MM.1S (cell line): ENCODE measurements around the gene PADI3.

Experiments used
- DNase-seq: peaks from one replicate; pipeline ENCODE4 v3.0.0-alpha.2; 2015
- H2AFZ ChIP-seq: fragments of 300-600 bp; sonication (generic); 2 replicates; pipeline ENCODE4 v1.6.0; 2016; ENCODE audit warnings: antibody characterized with exemption, low read length
- H3F3A ChIP-seq: fragments of 300-600 bp; sonication (generic); 2 replicates; pipeline ENCODE4 v1.6.1; 2016; ENCODE audit warnings: mild to moderate bottlenecking, antibody characterized with exemption, low read length, moderate library complexity, mixed read lengths; ENCODE audit not compliant: insufficient read depth
- H3K27ac ChIP-seq: fragments of 300-600 bp; sonication (generic); 2 replicates; pipeline ENCODE4 v1.5.1; 2016; ENCODE audit warnings: mild to moderate bottlenecking, low read length
- H3K27me3 ChIP-seq: fragments of 300-600 bp; sonication (generic); replicated peaks from 2 replicates; pipeline ENCODE4 v1.6.0; 2016; ENCODE audit warnings: low read length; ENCODE audit not compliant: insufficient read depth
- H3K36me3 ChIP-seq: fragments of 300-600 bp; sonication (generic); replicated peaks from 2 replicates; pipeline ENCODE4 v1.6.1; 2016; ENCODE audit warnings: mild to moderate bottlenecking, low read length, mixed read lengths; ENCODE audit not compliant: insufficient read depth
- H3K4me1 ChIP-seq: fragments of 300-600 bp; sonication (generic); 2 replicates; pipeline ENCODE4 v1.6.1; 2016; ENCODE audit warnings: low read length, mixed read lengths
- H3K4me2 ChIP-seq: fragments of 300-600 bp; sonication (generic); 2 replicates; pipeline ENCODE4 v1.6.0; 2016; ENCODE audit warnings: low read depth, low read length
- H3K4me3 ChIP-seq: fragments of 300-600 bp; sonication (generic); 2 replicates; pipeline ENCODE4 v1.5.1; 2016; ENCODE audit warnings: low read length, mixed read lengths
- H3K79me2 ChIP-seq: fragments of 300-600 bp; sonication (generic); 2 replicates; pipeline ENCODE4 v1.6.1; 2016; ENCODE audit warnings: mixed run types, low read length, mixed read lengths
- H3K9ac ChIP-seq: fragments of 300-600 bp; sonication (generic); 2 replicates; pipeline ENCODE4 v1.6.1; 2016; ENCODE audit warnings: low read length, mixed read lengths
- H3K9me2 ChIP-seq: fragments of 300-600 bp; sonication (generic); replicated peaks from 2 replicates; pipeline ENCODE4 v1.6.1; 2016; ENCODE audit warnings: mild to moderate bottlenecking, low read length, mixed read lengths; ENCODE audit not compliant: insufficient read depth
- H3K9me3 ChIP-seq: fragments of 300-600 bp; sonication (generic); replicated peaks from 2 replicates; pipeline ENCODE4 v1.6.1; 2016; ENCODE audit warnings: mild to moderate bottlenecking, low read length, mixed read lengths; ENCODE audit not compliant: insufficient read depth
- H4K20me1 ChIP-seq: fragments of 300-600 bp; sonication (generic); 2 replicates; pipeline ENCODE4 v1.6.1; 2016; ENCODE audit warnings: mild to moderate bottlenecking, low read length, moderate library complexity, mixed read lengths; ENCODE audit not compliant: insufficient read depth
- CTCF ChIP-seq: fragments of 300-600 bp; sonication (generic); IDR thresholded peaks from 2 replicates; pipeline ENCODE4 v1.5.1; 2016; ENCODE audit warnings: antibody characterized with exemption, low read length, mixed read lengths
- EZH2 ChIP-seq: fragments of 300-600 bp; sonication (generic); optimal IDR thresholded peaks from 2 replicates; pipeline ENCODE3; 2017; ENCODE audit warnings: low read depth, mild to moderate bottlenecking, antibody characterized with exemption, low read length, mixed read lengths
- EZH2phosphoT487 ChIP-seq: fragments of 300-600 bp; sonication (generic); IDR thresholded peaks from 2 replicates; pipeline ENCODE4 v1.6.1; 2018; ENCODE audit warnings: antibody characterized with exemption, low read length

The PADI3 gene

GRCh38 chr1:17228619-17229018, 20.3 kb upstream of the PADI3 start:
- Histone ChIP-seq H3K27ac (no peak overlapping the region), H3K36me3 (no peaks in the 10 kb centered on the region), H3K4me3 (no peak overlapping the region), H4K20me1 (no peaks in the 10 kb centered on the region), H2AFZ (no peak overlapping the region), H3K4me2 (no peak overlapping the region), H3K4me1 (no peaks in the 10 kb centered on the region), H3K79me2 (no peaks in the 10 kb centered on the region), H3K9me2 (no peaks in the 10 kb centered on the region), H3K9me3 (no peaks in the 10 kb centered on the region), H3K27me3 (peaks cover 87% of the 10 kb centered on the region), H3F3A (no peaks in the 10 kb centered on the region), H3K9ac (no peak overlapping the region)
- DNase-seq, result no peak
- TF ChIP-seq CTCF, result no peak
- no peak for TF ChIP-seq EZH2
- TF ChIP-seq EZH2phosphoT487, result no peak

GRCh38 chr1:17229379-17229778, 19.5 kb upstream of the PADI3 start:
- no peak for TF ChIP-seq EZH2phosphoT487
- TF ChIP-seq EZH2, result no peak
- no peak for TF ChIP-seq CTCF
- no peak overlapping the region for H3K9ac ChIP-seq
- H3K27me3 ChIP-seq, result peaks cover 87% of the 10 kb centered on the region
- no peak overlapping the region for H3K4me2 ChIP-seq
- no peak overlapping the region for H3K4me3 ChIP-seq
- H3K9me2 ChIP-seq, result no peaks in the 10 kb centered on the region
- no peaks in the 10 kb centered on the region for H3F3A ChIP-seq
- no peak overlapping the region for H3K27ac ChIP-seq
- no peak overlapping the region for H2AFZ ChIP-seq
- H3K36me3 ChIP-seq, result no peaks in the 10 kb centered on the region
- H4K20me1 ChIP-seq, result no peaks in the 10 kb centered on the region
- H3K79me2 ChIP-seq, result no peaks in the 10 kb centered on the region
- H3K4me1 ChIP-seq, result no peaks in the 10 kb centered on the region
- DNase-seq, result no peak
- no peaks in the 10 kb centered on the region for H3K9me3 ChIP-seq

- Histone ChIP-seq H3K27me3 (peaks cover 84% of the 10 kb centered on the region), H3K9ac (no peak overlapping the region), H3K4me2 (no peak overlapping the region), H3K27ac (no peak overlapping the region), H4K20me1 (no peaks in the 10 kb centered on the region), H3K79me2 (no peaks in the 10 kb centered on the region), H3K36me3 (no peaks in the 10 kb centered on the region), H3K9me2 (no peaks in the 10 kb centered on the region), H3K4me3 (no peak overlapping the region), H3K4me1 (no peaks in the 10 kb centered on the region), H3K9me3 (no peaks in the 10 kb centered on the region), H2AFZ (no peak overlapping the region), H3F3A (no peaks in the 10 kb centered on the region)
- no peak for DNase-seq
- TF ChIP-seq EZH2phosphoT487 (no peak), EZH2 (no peak), CTCF (no peak)
Measured at GRCh38 chr1:17230106-17230505, 18.8 kb upstream of the PADI3 start.
